DOHH2 (cell line): Measurements from ENCODE around the gene METTL15.

ENCODE experiments used
- H3F3A ChIP-seq: fragments of 200-600 bp; sonication (generic), shearing (Covaris generic); 2 replicates; pipeline ENCODE4 v1.6.0; 2016; ENCODE audit warnings: antibody characterized with exemption, mild to moderate bottlenecking; ENCODE audit not compliant: control insufficient read depth, insufficient read depth
- H3K27ac ChIP-seq: fragments of 200-600 bp; sonication (generic); 2 replicates; pipeline ENCODE4 v1.5.1; 2014; ENCODE audit warnings: low read depth, mild to moderate bottlenecking, low read length, moderate library complexity
- H3K27me3 ChIP-seq: fragments of 200-600 bp; sonication (generic); 2 replicates; pipeline ENCODE4 v1.6.1; 2014; ENCODE audit warnings: mild to moderate bottlenecking, low read length, mixed read lengths; ENCODE audit not compliant: control insufficient read depth
- H3K36me3 ChIP-seq: fragments of 200-600 bp; sonication (generic); 2 replicates; pipeline ENCODE4 v1.6.1; 2014; ENCODE audit warnings: mild to moderate bottlenecking, low read length, moderate library complexity, mixed read lengths; ENCODE audit not compliant: control insufficient read depth
- H3K4me1 ChIP-seq: fragments of 200-600 bp; sonication (generic); 2 replicates; pipeline ENCODE4 v1.6.1; 2014; ENCODE audit warnings: mild to moderate bottlenecking, low read length, mixed read lengths; ENCODE audit not compliant: control insufficient read depth
- H3K4me2 ChIP-seq: fragments of 200-600 bp; sonication (generic); 2 replicates; pipeline ENCODE4 v1.6.0; 2014; ENCODE audit warnings: mild to moderate bottlenecking, low read length, moderate library complexity
- H3K4me3 ChIP-seq: fragments of 200-600 bp; sonication (generic); 2 replicates; pipeline ENCODE4 v1.5.1; 2014; ENCODE audit warnings: mild to moderate bottlenecking, low read length, mixed read lengths
- H3K79me2 ChIP-seq: fragments of 200-600 bp; sonication (generic); 2 replicates; pipeline ENCODE4 v1.6.1; 2014; ENCODE audit warnings: mild to moderate bottlenecking, low read length, mixed read lengths; ENCODE audit not compliant: control insufficient read depth
- H3K9me2 ChIP-seq: fragments of 200-600 bp; sonication (generic); replicated peaks from 2 replicates; pipeline ENCODE4 v1.6.1; 2014; ENCODE audit warnings: mild to moderate bottlenecking, low read length, mixed read lengths; ENCODE audit not compliant: control insufficient read depth
- H3K9me3 ChIP-seq: fragments of 200-600 bp; sonication (generic); 2 replicates; pipeline ENCODE4 v1.6.1; 2014; ENCODE audit warnings: antibody characterized with exemption, low read length, mixed read lengths; ENCODE audit not compliant: control insufficient read depth, insufficient read depth
- H4K20me1 ChIP-seq: fragments of 200-600 bp; sonication (generic); 2 replicates; pipeline ENCODE4 v1.6.0; 2014; ENCODE audit warnings: low read depth, mild to moderate bottlenecking, antibody characterized with exemption, low read length, moderate library complexity; ENCODE audit not compliant: control insufficient read depth, insufficient read depth
- EZH2phosphoT487 ChIP-seq: fragments of 200-600 bp; sonication (generic); IDR thresholded peaks from 2 replicates; pipeline ENCODE4 v1.6.1; 2017; ENCODE audit warnings: borderline replicate concordance, mild to moderate bottlenecking, antibody characterized with exemption, low read length, moderate library complexity, mixed read lengths
- TF ChIP-seq, protein P1 (sequence below): fragments of 200-600 bp; sonication (generic); IDR thresholded peaks from one replicate; pipeline ENCODE4 v1.5.1; 2014; ENCODE audit warnings: antibody characterized with exemption, mild to moderate bottlenecking, low read depth, low read length; ENCODE audit not compliant: poor library complexity, severe bottlenecking

Gene METTL15

DNA sequence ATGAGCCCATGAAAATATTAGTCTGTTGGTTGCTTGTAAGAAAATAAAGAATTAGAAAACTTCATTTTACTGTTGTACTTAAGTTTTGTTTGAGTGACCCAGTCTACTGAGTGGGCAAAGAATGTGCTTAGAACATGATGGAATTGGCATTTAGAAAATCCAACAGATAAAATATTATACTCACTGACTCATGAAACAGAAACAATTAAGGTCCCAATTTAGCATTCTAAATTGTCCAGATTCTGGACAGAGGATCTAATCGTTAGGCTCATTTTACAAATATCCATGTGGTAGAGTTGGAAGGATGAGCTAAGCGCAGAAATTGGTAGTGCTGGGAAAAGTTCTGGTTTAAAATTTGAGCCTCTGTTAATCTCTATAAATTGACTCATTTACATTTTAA lies 45.4 kb downstream of the METTL15 start:
- H3K36me3 ChIP-seq = peaks cover 15% of the 10 kb centered on the region
- H3K27me3 ChIP-seq = no peaks in the 10 kb centered on the region
- no peaks in the 10 kb centered on the region for H3K4me1 ChIP-seq
- H3F3A ChIP-seq = no peaks in the 10 kb centered on the region
- H3K4me2 ChIP-seq = no peak overlapping the region
- H3K4me3 ChIP-seq = no peak overlapping the region
- no peaks in the 10 kb centered on the region for H3K9me3 ChIP-seq
- no peaks in the 10 kb centered on the region for H3K9me2 ChIP-seq
- H3K27ac ChIP-seq = no peak overlapping the region
- H3K79me2 ChIP-seq = no peaks in the 10 kb centered on the region
- no peak for TF ChIP-seq EZH2phosphoT487
- TF ChIP-seq, protein P1, sequence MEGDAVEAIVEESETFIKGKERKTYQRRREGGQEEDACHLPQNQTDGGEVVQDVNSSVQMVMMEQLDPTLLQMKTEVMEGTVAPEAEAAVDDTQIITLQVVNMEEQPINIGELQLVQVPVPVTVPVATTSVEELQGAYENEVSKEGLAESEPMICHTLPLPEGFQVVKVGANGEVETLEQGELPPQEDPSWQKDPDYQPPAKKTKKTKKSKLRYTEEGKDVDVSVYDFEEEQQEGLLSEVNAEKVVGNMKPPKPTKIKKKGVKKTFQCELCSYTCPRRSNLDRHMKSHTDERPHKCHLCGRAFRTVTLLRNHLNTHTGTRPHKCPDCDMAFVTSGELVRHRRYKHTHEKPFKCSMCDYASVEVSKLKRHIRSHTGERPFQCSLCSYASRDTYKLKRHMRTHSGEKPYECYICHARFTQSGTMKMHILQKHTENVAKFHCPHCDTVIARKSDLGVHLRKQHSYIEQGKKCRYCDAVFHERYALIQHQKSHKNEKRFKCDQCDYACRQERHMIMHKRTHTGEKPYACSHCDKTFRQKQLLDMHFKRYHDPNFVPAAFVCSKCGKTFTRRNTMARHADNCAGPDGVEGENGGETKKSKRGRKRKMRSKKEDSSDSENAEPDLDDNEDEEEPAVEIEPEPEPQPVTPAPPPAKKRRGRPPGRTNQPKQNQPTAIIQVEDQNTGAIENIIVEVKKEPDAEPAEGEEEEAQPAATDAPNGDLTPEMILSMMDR = no peak
- no peaks in the 10 kb centered on the region for H4K20me1 ChIP-seq

DNA sequence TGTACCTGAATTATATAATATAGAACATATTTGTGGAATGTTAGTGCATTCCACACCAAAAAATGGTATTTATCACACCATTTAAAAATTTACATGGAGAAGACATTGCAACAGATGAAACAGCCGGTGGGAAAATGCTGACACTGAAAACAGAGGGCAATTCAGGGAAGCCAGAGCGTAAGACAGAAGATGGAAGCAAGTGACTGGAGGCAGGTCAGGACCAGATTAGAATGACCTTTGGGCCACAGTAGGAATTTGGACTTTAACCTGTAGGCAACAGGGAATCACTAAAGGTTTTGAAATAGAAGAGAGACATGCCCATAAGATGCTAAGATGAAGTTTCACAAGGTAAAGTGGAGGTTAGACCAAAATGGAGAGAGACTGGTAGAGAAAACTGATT lies 60.5 kb downstream of the METTL15 start:
- TF ChIP-seq, protein P1 = no peak
- no peak for TF ChIP-seq EZH2phosphoT487
- Histone ChIP-seq H3F3A (no peaks in the 10 kb centered on the region), H3K27ac (no peak overlapping the region), H3K79me2 (no peaks in the 10 kb centered on the region), H3K27me3 (no peaks in the 10 kb centered on the region), H4K20me1 (no peaks in the 10 kb centered on the region), H3K4me3 (no peak overlapping the region), H3K4me2 (no peak overlapping the region), H3K4me1 (no peaks in the 10 kb centered on the region), H3K36me3 (0 out of 2 replicates have a peak, but pooled peaks cover 2% of the 10 kb centered on the region), H3K9me3 (no peaks in the 10 kb centered on the region), H3K9me2 (no peaks in the 10 kb centered on the region)

DNA sequence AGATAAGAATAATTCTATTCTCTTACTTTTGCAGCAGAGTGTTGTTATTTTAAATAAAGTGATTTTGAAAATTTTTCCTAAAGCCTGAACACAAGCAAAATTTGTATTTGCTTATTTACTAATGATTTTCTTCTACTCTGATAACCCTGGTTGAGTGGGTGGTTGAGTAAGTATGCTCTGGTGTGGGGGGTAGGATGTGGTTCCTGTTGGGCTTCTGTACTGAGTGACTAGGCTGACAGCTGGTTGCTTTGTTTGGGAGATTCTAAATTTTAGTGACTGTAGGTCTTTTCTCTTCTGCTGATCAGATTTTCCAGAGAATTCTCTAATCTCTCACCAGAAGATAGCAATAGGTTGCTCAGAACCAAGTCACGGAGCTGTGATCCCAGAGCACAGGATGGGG lies 61.6 kb downstream of the METTL15 start:
- no peak for TF ChIP-seq EZH2phosphoT487
- TF ChIP-seq, protein P1 = no peak
- no peaks in the 10 kb centered on the region for H4K20me1 ChIP-seq
- no peak overlapping the region for H3K4me2 ChIP-seq
- no peaks in the 10 kb centered on the region for H3K9me2 ChIP-seq
- H3K27me3 ChIP-seq = no peaks in the 10 kb centered on the region
- H3F3A ChIP-seq = no peaks in the 10 kb centered on the region
- 0 out of 2 replicates have a peak, but pooled peaks cover 2% of the 10 kb centered on the region for H3K36me3 ChIP-seq
- no peak overlapping the region for H3K27ac ChIP-seq
- no peak overlapping the region for H3K4me3 ChIP-seq
- H3K79me2 ChIP-seq = no peaks in the 10 kb centered on the region
- no peaks in the 10 kb centered on the region for H3K4me1 ChIP-seq
- H3K9me3 ChIP-seq = no peaks in the 10 kb centered on the region
